ENCODE results near the gene DCDC1.

Gene DCDC1

GRCh38 chr11:30826911-30827310 lies 542.6 kb downstream of the DCDC1 start:
- DNase-seq = no peak

- DNase-seq = no peak
Measured at GRCh38 chr11:30825723-30826122, 543.8 kb downstream of the DCDC1 start.

- DNase-seq = no peak
Measured at GRCh38 chr11:30823119-30823518, 546.4 kb downstream of the DCDC1 start.

GRCh38 chr11:30821438-30821965 lies 548.0 kb downstream of the DCDC1 start:
- DNase-seq = no peak

- no peak for DNase-seq
Measured at GRCh38 chr11:30818721-30819120, 550.8 kb downstream of the DCDC1 start.

- DNase-seq = no peak
Measured at GRCh38 chr11:30816959-30817880, 552.3 kb downstream of the DCDC1 start.

GRCh38 chr11:30815619-30816018 lies 553.9 kb downstream of the DCDC1 start:
- no peak for DNase-seq

- DNase-seq = no peak
Measured at GRCh38 chr11:30814737-30815136, 554.8 kb downstream of the DCDC1 start.

Measured in activated CD4-positive, alpha-beta T cell treated with anti-CD3 and anti-CD28 coated beads, Interleukin-2, amount 50 U/mL, for 4 hours (primary cell).